Ascending aorta (tissue), 2 donors: Measurements from ENCODE around the gene CERS2. TPM values are rescaled to one million over a fixed set of nuclear protein-coding genes. Genes with fewer than 3 reads are reported as not detected.

Experiments
- DNase-seq, 2 donors: peaks; one replicate each; pipeline ENCODE4 v3.0.0-alpha.2; 2019; ENCODE audit warnings: low spot score in 2 of 2
- H3K27ac ChIP-seq, 2 donors: fragments of 200-600 bp; sonication (generic); one replicate each; pipeline ENCODE4 v1.5.1; 2016 to 2017; ENCODE audit warnings: mild to moderate bottlenecking in 1 of 2
- H3K27me3 ChIP-seq: fragments of 200-600 bp; sonication (generic); one replicate; pipeline ENCODE4 v1.5.1; 2017
- H3K36me3 ChIP-seq, 2 donors: fragments of 200-600 bp; sonication (generic); one replicate each; pipeline ENCODE4 v1.5.1; 2016
- H3K4me1 ChIP-seq, 2 donors: fragments of 200-600 bp; sonication (generic); one replicate each; pipeline ENCODE4 v1.5.1; 2016 to 2017; ENCODE audit warnings: mild to moderate bottlenecking in 1 of 2
- H3K4me3 ChIP-seq, 2 donors: fragments of 200-600 bp; sonication (generic); one replicate each; pipeline ENCODE4 v1.5.1; 2016 to 2017; ENCODE audit warnings: mild to moderate bottlenecking in 1 of 2
- H3K9me3 ChIP-seq, 2 donors: fragments of 200-600 bp; sonication (generic); one replicate each; pipeline ENCODE4 v1.5.1; 2016
- CTCF ChIP-seq, 3 experiments: fragments of 200-600 bp in 2 of 3; fragments of 450-650 bp in 1 of 3; sonication (generic) in 2 of 3; IDR thresholded peaks; one replicate each; pipeline ENCODE4 v1.5.1; 2016 to 2019; ENCODE audit warnings: antibody characterized with exemption in 3 of 3, mild to moderate bottlenecking in 1 of 3, moderate library complexity in 1 of 3
- intact Hi-C: fragments of 100-400 bp; cut with DNase I; formaldehyde crosslinking; loops from one replicate; pipeline ENCODE4 v1.15.1; 2023
- total RNA-seq: library from RNA; depleted of rRNA; stranded (reverse); fragments of >200 nt; gene quantifications from one replicate; pipeline ENCODE4 v1.1.0, GENCODE V29; 2016

Gene CERS2
- total RNA-seq, 1 donor from 2014 or later, result 114 TPM

- Histone ChIP-seq H3K27me3 (no peaks in the 10 kb centered on the region), H3K4me3 (peak overlapping the region; percentile 70 to 71), H3K27ac (peak overlapping the region in 1 of 2 donors; percentile 81), H3K4me1 (peaks cover 6 to 33% of the 10 kb centered on the region in 2 donors), H3K36me3 (no peaks in the 10 kb centered on the region), H3K9me3 (no peaks in the 10 kb centered on the region)
- TF ChIP-seq CTCF (IDR thresholded peaks at IDR 0.05), result no peak
- intact Hi-C loops, result loop anchor here (2.0 to 10.0 kb wide), 3 partner anchors 49 to 315 kb away; partner anchors contain the start of genes ARNT, CDC42SE1 and GOLPH3L
- no peak for DNase-seq
Observed at GRCh38 chr1:151009674-151010345, 35.2 kb upstream of the CERS2 start.

GRCh38 chr1:151009206-151009587 lies 34.6 kb upstream of the CERS2 start:
- Histone ChIP-seq H3K27me3 (no peaks in the 10 kb centered on the region), H3K27ac (peak overlapping the region; percentile 77 to 81), H3K36me3 (no peaks in the 10 kb centered on the region), H3K4me3 (peak overlapping the region; percentile 70 to 71), H3K4me1 (peaks cover 7 to 39% of the 10 kb centered on the region in 2 donors), H3K9me3 (no peaks in the 10 kb centered on the region)
- DNase-seq, result no peak
- no peak for TF ChIP-seq CTCF (IDR thresholded peaks at IDR 0.05)
- intact Hi-C loops, result loop anchor here (2.0 to 10.0 kb wide), 3 partner anchors 50 to 314 kb away; partner anchors contain the start of genes ARNT, CDC42SE1 and GOLPH3L

- peaks cover 11 to 46% of the 10 kb centered on the region in 2 donors for H3K4me1 ChIP-seq
Observed at GRCh38 chr1:151008244-151009205, 33.9 kb upstream of the CERS2 start, which contains the start of gene PRUNE1. Gene PRUNE1, plus strand, starts transcription at chr1:151008449. Its CDS starts 184 bp downstream, at chr1:151008633.

GRCh38 chr1:151007853-151008243 lies 33.2 kb upstream of the CERS2 start:
- Histone ChIP-seq H3K9me3 (no peaks in the 10 kb centered on the region), H3K27me3 (no peaks in the 10 kb centered on the region), H3K36me3 (no peaks in the 10 kb centered on the region), H3K4me3 (peak overlapping the region; percentile 70 to 71), H3K4me1 (peaks cover 11 to 48% of the 10 kb centered on the region in 2 donors), H3K27ac (peak overlapping the region; percentile 85 to 87)
- no peak for DNase-seq
- TF ChIP-seq CTCF (IDR thresholded peaks at IDR 0.05), result no peak
- intact Hi-C loops, result loop anchor here (1.0 to 10.0 kb wide), 5 partner anchors 31 to 313 kb away; partner anchors contain the start of genes ARNT, CDC42SE1, GABPB2 and GOLPH3L

More at GRCh38 chr1:151008244-151009205, 33.9 kb upstream of the CERS2 start, which contains the start of gene PRUNE1:
- Histone ChIP-seq H3K9me3 (no peaks in the 10 kb centered on the region), H3K27me3 (no peaks in the 10 kb centered on the region), H3K36me3 (no peaks in the 10 kb centered on the region), H3K27ac (peak within 1 kb of the TSS; percentile 85 to 87), H3K4me3 (peak within 1 kb of the TSS; percentile 70 to 71)
- no peak for TF ChIP-seq CTCF (IDR thresholded peaks at IDR 0.05)
- peak; percentile 84 to 97 for DNase-seq
- intact Hi-C loops, result loop anchor here (1.0 to 10.0 kb wide), 5 partner anchors 31 to 314 kb away; partner anchors contain the start of genes ARNT, CDC42SE1, GABPB2 and GOLPH3L

- H3K27me3 ChIP-seq, result no peaks in the 10 kb centered on the region
- intact Hi-C loops, result loop anchor here (10.0 kb wide), 1 partner anchor 312 kb away; the partner anchor contains the start of gene GOLPH3L
- H3K36me3 ChIP-seq, result peaks cover 2 to 3% of the 10 kb centered on the region in 2 donors
- H3K4me1 ChIP-seq, result peaks cover 11 to 46% of the 10 kb centered on the region in 2 donors
- H3K4me3 ChIP-seq, result peak within 1 kb of the TSS; percentile 70 to 71
- TF ChIP-seq CTCF (IDR thresholded peaks at IDR 0.05), result peak; percentile 24 to 59 (median 55)
- peak; percentile 22 to 85 for DNase-seq
- H3K27ac ChIP-seq, result peak within 1 kb of the TSS; percentile 85 to 87
- H3K9me3 ChIP-seq, result no peaks in the 10 kb centered on the region
Observed at GRCh38 chr1:151006327-151007052, 31.9 kb upstream of the CERS2 start, which contains the start of gene MINDY1. Gene MINDY1, minus strand, starts transcription at chr1:151006902. Its CDS starts 4,285 bp downstream, at chr1:151002617.
